GM23248 (cell line): ENCODE results near the gene TAF4.

Experiments used
- EZH2 ChIP-seq: fragments of 200-600 bp; sonication (generic); IDR thresholded peaks from 2 replicates; pipeline ENCODE4 v1.6.1; 2018; ENCODE audit warnings: antibody characterized with exemption, mild to moderate bottlenecking; ENCODE audit not compliant: insufficient read depth, poor library complexity, severe bottlenecking
- EZH2phosphoT487 ChIP-seq: fragments of 200-600 bp; sonication (generic); IDR thresholded peaks from 2 replicates; pipeline ENCODE4 v1.6.1; 2018; ENCODE audit warnings: antibody characterized with exemption, moderate library complexity, mild to moderate bottlenecking, low read depth; ENCODE audit not compliant: insufficient read depth

- no peak for TF ChIP-seq EZH2
- TF ChIP-seq EZH2phosphoT487: no peak
Measured at GRCh38 chr20:62085206-62085605, 19.5 kb upstream of the TAF4 start.
